ENCODE measurements around the gene TMEM89.

The TMEM89 gene

DNA sequence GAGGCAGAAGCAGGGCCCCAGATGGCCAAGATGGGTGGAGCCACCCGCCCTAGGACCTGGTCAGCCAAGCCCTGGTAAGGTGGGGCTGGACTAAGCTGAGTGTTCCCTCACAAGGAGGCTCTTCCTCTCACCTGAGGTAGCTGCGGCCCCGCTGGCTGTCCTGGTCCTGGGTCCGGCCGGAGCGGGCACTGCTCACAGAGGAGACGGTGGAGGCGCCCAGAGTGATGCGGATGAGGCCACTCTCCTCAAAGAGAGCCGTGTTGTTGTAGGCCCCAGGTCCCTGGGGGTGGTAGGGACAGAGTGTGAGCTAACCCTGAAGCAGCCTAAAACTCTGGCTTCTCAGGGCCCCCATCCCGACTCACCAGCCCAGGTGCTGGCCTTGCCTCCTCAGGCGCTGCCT lies 21.0 kb upstream of the TMEM89 start:
- H3K4me3 ChIP-seq (ENCODE audit: low read length) = no peak overlapping the region
- TF ChIP-seq, protein P1, sequence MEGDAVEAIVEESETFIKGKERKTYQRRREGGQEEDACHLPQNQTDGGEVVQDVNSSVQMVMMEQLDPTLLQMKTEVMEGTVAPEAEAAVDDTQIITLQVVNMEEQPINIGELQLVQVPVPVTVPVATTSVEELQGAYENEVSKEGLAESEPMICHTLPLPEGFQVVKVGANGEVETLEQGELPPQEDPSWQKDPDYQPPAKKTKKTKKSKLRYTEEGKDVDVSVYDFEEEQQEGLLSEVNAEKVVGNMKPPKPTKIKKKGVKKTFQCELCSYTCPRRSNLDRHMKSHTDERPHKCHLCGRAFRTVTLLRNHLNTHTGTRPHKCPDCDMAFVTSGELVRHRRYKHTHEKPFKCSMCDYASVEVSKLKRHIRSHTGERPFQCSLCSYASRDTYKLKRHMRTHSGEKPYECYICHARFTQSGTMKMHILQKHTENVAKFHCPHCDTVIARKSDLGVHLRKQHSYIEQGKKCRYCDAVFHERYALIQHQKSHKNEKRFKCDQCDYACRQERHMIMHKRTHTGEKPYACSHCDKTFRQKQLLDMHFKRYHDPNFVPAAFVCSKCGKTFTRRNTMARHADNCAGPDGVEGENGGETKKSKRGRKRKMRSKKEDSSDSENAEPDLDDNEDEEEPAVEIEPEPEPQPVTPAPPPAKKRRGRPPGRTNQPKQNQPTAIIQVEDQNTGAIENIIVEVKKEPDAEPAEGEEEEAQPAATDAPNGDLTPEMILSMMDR (conservative IDR thresholded peaks at IDR 0.05; ENCODE audit: low read length) = no peak
- DNase-seq (ENCODE audit: low read depth) = no peak

DNA sequence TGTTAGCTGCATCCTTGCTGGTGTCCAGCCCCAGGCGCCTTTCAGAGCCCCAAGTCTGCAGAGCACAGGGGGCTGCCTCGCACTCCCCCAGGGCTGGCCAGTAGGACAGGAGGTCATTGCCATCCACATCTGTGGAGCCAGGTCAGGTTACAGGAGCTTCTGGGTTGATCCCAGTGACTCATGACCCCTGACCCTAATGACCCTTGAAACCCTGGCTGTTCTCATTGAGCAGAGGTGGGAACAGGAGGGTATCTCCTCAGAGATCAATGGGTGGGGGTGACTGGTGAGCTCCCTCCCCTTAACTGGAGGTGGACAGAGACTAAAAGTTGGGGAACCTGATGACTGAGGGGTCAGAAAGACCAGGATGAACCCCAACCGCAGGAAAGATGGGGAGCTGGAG lies 19.8 kb upstream of the TMEM89 start:
- no peak overlapping the region for H3K4me3 ChIP-seq (ENCODE audit: low read length)

DNA sequence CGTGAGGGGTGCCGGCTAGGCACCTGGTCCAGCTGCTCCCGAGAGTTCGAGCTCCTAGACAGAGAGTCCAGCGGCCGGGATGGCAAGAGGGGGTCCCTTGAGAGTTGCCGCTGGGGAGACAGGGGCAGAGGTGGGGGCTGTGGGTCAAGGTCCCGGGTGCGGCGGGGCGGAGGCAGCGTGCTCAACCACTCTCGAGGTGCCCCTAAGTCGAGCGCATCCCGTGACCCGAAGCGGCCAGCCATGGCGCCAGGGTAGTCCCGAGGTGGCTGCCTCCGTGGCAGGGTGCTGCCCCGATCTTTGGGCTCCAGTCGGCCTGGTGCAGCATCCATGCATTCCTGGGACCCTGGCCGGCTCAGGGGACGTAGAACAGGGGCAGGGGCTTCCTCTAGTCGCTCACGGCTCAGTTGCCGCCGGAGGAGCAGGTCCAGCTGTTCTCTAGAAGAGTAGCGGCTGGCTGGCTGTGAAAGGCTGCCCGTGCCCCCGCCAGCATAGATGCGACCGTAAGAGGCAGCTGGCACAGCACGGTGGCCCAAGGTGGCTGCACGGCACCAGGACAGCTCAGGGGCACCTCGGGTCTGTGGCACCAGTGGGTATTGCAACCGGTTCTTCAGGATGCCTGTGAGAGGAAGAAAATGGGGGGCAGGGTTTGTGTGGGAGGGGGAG lies 18.5 kb upstream of the TMEM89 start:
- H3K4me3 ChIP-seq (ENCODE audit: low read length) = no peak overlapping the region
- TF ChIP-seq, protein P1 (conservative IDR thresholded peaks at IDR 0.05; ENCODE audit: low read length) = no peak
- no peak for DNase-seq (ENCODE audit: low read depth)

More for the DNA sequence above, 19.8 kb upstream of the TMEM89 start:
- DNase-seq (ENCODE audit: low read depth) = no peak
- TF ChIP-seq, protein P1 (conservative IDR thresholded peaks at IDR 0.05; ENCODE audit: low read length) = no peak

DNA sequence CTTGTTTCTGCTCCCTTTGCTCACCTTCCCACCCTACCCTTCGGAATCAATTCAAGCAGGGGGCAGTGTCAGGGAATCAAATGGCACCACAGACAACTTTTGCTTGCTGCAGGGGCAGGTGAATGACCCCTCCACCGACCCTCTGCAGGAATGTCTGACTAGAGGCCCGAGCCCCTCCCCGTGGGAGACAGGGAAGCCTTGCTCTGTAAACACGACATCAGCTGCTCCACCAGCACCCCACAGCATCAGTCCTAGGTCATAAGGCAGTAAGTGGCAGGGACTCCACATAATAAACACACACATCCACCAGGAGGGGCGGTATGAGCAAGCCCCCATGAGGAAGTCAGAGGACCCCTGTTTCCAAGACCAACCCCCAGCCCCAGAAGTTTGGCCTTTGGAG lies 15.7 kb upstream of the TMEM89 start:
- TF ChIP-seq, protein P1 (conservative IDR thresholded peaks at IDR 0.05; ENCODE audit: low read length) = no peak
- no peak overlapping the region for H3K4me3 ChIP-seq (ENCODE audit: low read length)
- no peak for DNase-seq (ENCODE audit: low read depth)

DNA sequence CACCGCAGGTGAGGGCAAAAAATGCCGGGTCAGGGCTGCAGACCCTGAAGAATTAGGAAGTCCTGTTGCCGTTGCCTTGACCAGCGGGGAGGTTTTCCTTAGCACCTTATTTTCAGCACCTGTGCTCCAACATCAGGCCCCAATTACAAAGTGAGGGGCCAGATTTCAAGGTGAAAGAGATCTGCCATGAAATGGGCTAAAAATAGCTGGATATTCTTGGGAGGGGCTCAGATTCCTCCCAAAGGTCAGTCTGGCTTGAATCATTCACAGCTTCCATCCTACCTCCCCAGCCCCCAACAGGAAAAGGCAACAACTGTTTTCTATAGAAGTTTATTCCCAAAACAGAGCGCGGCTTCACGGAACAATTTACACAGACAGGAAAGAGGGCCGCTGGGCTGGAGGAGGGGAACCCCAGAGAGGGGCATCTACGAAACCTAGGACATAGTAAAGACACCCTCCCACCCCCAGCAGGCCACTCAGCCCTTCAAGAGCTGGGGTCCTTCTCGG lies 14.6 kb upstream of the TMEM89 start:
- H3K4me3 ChIP-seq (ENCODE audit: low read length) = peak overlapping the region; percentile 84
- no peak for DNase-seq (ENCODE audit: low read depth)
- TF ChIP-seq, protein P1 (conservative IDR thresholded peaks at IDR 0.05; ENCODE audit: low read length) = no peak

DNA sequence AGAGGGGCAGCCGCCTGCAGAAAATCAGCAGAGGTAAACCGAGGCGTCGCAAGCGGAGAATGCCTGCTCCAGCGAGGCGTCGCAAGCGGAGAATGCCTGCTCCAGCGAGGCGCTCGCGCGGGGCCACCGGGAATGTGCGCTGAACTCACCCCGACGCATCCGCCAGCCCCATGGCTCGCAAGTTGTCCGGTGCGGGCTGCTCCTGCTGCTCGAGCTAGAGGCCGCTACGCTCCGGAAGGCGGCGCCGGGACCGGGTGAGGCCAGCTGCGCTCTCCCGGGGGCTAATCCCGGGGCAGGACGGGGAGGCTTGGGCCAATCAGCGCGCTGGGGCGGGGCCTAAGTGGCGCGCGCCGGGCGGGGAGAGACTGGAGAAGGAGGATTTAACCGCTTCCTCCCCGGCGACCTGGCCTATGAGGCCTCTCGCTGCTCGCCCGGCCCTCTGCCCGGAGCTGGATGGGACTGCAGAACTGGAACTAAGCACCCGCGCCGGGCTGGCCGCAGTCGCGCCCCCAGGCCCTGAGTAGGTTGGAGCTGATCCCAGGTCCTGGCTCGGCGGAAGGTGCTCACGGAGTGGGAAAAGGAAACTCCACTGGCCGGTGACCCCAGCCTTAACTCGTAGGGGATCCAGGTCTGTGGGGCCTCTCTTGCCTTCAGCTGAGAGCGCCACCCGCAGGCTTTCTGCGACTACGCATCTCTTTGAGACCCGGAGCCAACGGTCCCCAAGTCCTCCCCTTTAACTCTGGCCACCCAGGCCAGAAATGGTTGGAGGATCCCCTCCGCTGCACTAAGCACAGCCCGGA lies 13.9 kb upstream of the TMEM89 start, which contains the start of gene SLC26A6:
SLC26A6 (minus strand) TSS at position 240 of the 800 bp plus-strand sequence; CDS start at position 172, 68 bp downstream.
- peak; percentile 94 for DNase-seq (ENCODE audit: low read depth)
- TF ChIP-seq, protein P1 (conservative IDR thresholded peaks at IDR 0.05; ENCODE audit: low read length) = peak; percentile 63
- peak within 1 kb of the TSS; percentile 84 for H3K4me3 ChIP-seq (ENCODE audit: low read length)

All from AG10803 (cell line).